Trophoblast cell (in vitro differentiated cells and primary cell): Measurements from ENCODE around the gene SLIT3.

Source experiments
- DNase-seq, 2 donors: peaks; one replicate each; pipeline ENCODE4 v3.0.0-alpha.2; 2016
- H2AFZ ChIP-seq: 2 replicates; pipeline ENCODE4 v1.6.1; 2013; ENCODE audit warnings: low read length, moderate library complexity, mild to moderate bottlenecking; ENCODE audit not compliant: insufficient read depth, poor library complexity
- H2AK5ac ChIP-seq: 2 replicates; pipeline ENCODE4 v1.6.1; 2013; ENCODE audit warnings: mild to moderate bottlenecking, low read length
- H2BK120ac ChIP-seq: 2 replicates; pipeline ENCODE4 v1.6.1; 2013; ENCODE audit warnings: low read length, mild to moderate bottlenecking, moderate library complexity; ENCODE audit not compliant: insufficient read depth, poor library complexity
- H2BK12ac ChIP-seq: 2 replicates; pipeline ENCODE4 v1.6.1; 2013; ENCODE audit warnings: mild to moderate bottlenecking, low read length, moderate library complexity
- H2BK5ac ChIP-seq: 2 replicates; pipeline ENCODE4 v1.6.1; 2013; ENCODE audit warnings: low read length, low read depth, moderate library complexity, mild to moderate bottlenecking; ENCODE audit not compliant: poor library complexity
- H3K14ac ChIP-seq: 2 replicates; pipeline ENCODE4 v1.6.1; 2013; ENCODE audit warnings: mild to moderate bottlenecking, low read length
- H3K18ac ChIP-seq: 2 replicates; pipeline ENCODE4 v1.6.1; 2013; ENCODE audit warnings: mild to moderate bottlenecking, low read length
- H3K23ac ChIP-seq: 2 replicates; pipeline ENCODE4 v1.6.1; 2013; ENCODE audit warnings: low read length
- H3K27ac ChIP-seq: 2 replicates; pipeline ENCODE4 v1.5.1; 2013; ENCODE audit warnings: low read depth, mild to moderate bottlenecking, inconsistent platforms, low read length, moderate library complexity
- H3K27me3 ChIP-seq: 2 replicates; pipeline ENCODE4 v1.6.1; 2013; ENCODE audit warnings: inconsistent platforms, mild to moderate bottlenecking, low read length, moderate library complexity; ENCODE audit not compliant: insufficient read depth
- H3K36me3 ChIP-seq, 2 experiments: 1 replicate in 1 of 2; 2 replicates in 1 of 2; pipeline ENCODE4 v1.6.1; 2013; ENCODE audit warnings: low read length in 2 of 2, mild to moderate bottlenecking in 2 of 2, moderate library complexity in 1 of 2; ENCODE audit not compliant: insufficient read depth in 2 of 2, control insufficient read depth in 1 of 2
- H3K4ac ChIP-seq: 2 replicates; pipeline ENCODE4 v1.6.1; 2013; ENCODE audit warnings: low read depth, mild to moderate bottlenecking, low read length, moderate library complexity
- H3K4me1 ChIP-seq, 2 experiments: 1 replicate in 1 of 2; 2 replicates in 1 of 2; pipeline ENCODE4 v1.6.1; 2013; ENCODE audit warnings: low read length in 2 of 2, mild to moderate bottlenecking in 2 of 2, moderate library complexity in 1 of 2; ENCODE audit not compliant: insufficient read depth in 2 of 2, control insufficient read depth in 1 of 2
- H3K4me2 ChIP-seq: 2 replicates; pipeline ENCODE4 v1.6.1; 2013; ENCODE audit warnings: inconsistent platforms, mild to moderate bottlenecking, low read length, moderate library complexity
- H3K4me3 ChIP-seq: 2 replicates; pipeline ENCODE4 v1.5.1; 2013; ENCODE audit warnings: mild to moderate bottlenecking, low read depth, low read length, inconsistent platforms
- H3K79me1 ChIP-seq: one replicate; pipeline ENCODE4 v1.6.1; 2013; ENCODE audit warnings: low read length
- H3K79me2 ChIP-seq: 2 replicates; pipeline ENCODE4 v1.6.1; 2013; ENCODE audit warnings: low read length, mild to moderate bottlenecking; ENCODE audit not compliant: control insufficient read depth, insufficient read depth, poor library complexity
- H3K9ac ChIP-seq: 2 replicates; pipeline ENCODE4 v1.6.1; 2013; ENCODE audit warnings: mild to moderate bottlenecking, low read length
- H3K9me3 ChIP-seq: 2 replicates; pipeline ENCODE4 v1.6.1; 2013; ENCODE audit warnings: low read depth, mild to moderate bottlenecking, control low read depth, inconsistent platforms, low read length; ENCODE audit not compliant: insufficient read depth
- H4K12ac ChIP-seq: 2 replicates; pipeline ENCODE4 v1.6.1; 2013; ENCODE audit warnings: low read depth, mild to moderate bottlenecking, low read length, moderate library complexity
- H4K8ac ChIP-seq: 2 replicates; pipeline ENCODE4 v1.6.1; 2013; ENCODE audit warnings: low read depth, mild to moderate bottlenecking, low read length, moderate library complexity
- H4K91ac ChIP-seq: one replicate; pipeline ENCODE4 v1.6.1; 2013; ENCODE audit warnings: low read depth, mild to moderate bottlenecking, low read length, moderate library complexity
- whole genome bisulfite sequencing: extraction: QIAGEN DNeasy Blood & Tissue Kit; methylation state at CpG from one replicate; pipeline ENCODE4 v1.1.7; 2013; ENCODE audit warnings: missing lambda C conversion rate; ENCODE audit not compliant: insufficient read length, insufficient coverage; ENCODE audit errors: extremely low coverage; 5-methylcytosine and 5-hydroxymethylcytosine counted together

The SLIT3 gene

GRCh38 chr5:169020102-169020501 lies 280.8 kb downstream of the SLIT3 start:
- H3K4ac ChIP-seq, result no peak overlapping the region
- WGBS, result no CpG with 5 or more reads among the region's 2 CpGs
- no peaks in the 10 kb centered on the region for H3K79me1 ChIP-seq
- H3K18ac ChIP-seq, result no peak overlapping the region
- no peak for DNase-seq
- H3K14ac ChIP-seq, result no peak overlapping the region
- no peak overlapping the region for H3K4me3 ChIP-seq
- no peak overlapping the region for H3K23ac ChIP-seq
- H3K9ac ChIP-seq, result no peak overlapping the region
- H4K91ac ChIP-seq, result no peak overlapping the region
- no peaks in the 10 kb centered on the region for H3K79me2 ChIP-seq
- no peaks in the 10 kb centered on the region for H3K27me3 ChIP-seq
- H4K12ac ChIP-seq, result no peak overlapping the region
- peak overlapping the region; percentile 45 for H3K4me2 ChIP-seq
- no peak overlapping the region for H2AK5ac ChIP-seq
- H2BK120ac ChIP-seq, result no peak overlapping the region
- H2BK5ac ChIP-seq, result no peak overlapping the region
- H3K9me3 ChIP-seq, result no peaks in the 10 kb centered on the region
- H3K27ac ChIP-seq, result no peak overlapping the region
- no peak overlapping the region for H4K8ac ChIP-seq
- peaks cover 0 to 3% of the 10 kb centered on the region in 2 experiments for H3K36me3 ChIP-seq
- peaks cover 0 to 5% of the 10 kb centered on the region in 2 experiments for H3K4me1 ChIP-seq
- H2AFZ ChIP-seq, result no peak overlapping the region
- no peak overlapping the region for H2BK12ac ChIP-seq

DNA sequence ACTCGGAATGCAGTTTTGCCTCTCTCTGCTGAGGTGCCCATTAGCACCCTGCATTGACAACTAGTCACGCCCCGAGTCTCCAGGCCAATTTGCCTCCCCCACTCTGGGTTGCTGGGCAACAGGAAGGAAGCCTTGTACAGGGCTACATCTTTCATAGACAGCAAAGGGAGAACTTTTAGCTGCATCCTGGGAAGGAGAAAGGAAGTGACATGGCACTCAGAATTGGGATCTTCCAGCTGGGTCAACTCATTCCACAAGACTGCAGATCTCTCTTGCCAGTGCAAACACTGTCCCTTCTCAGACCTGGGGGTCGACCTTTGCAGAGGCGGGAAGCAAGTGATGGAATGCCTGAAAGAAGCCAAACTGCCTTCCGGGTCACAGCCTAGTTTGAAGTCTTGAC lies 282.0 kb downstream of the SLIT3 start:
- Histone ChIP-seq H2AK5ac (no peak overlapping the region), H3K4ac (no peak overlapping the region), H3K36me3 (no peaks in the 10 kb centered on the region), H3K4me1 (peaks cover 0 to 5% of the 10 kb centered on the region in 2 experiments), H3K4me2 (no peak overlapping the region), H3K79me2 (no peaks in the 10 kb centered on the region), H2AFZ (no peak overlapping the region), H3K4me3 (no peak overlapping the region), H4K8ac (no peak overlapping the region), H3K23ac (no peak overlapping the region), H3K9ac (no peak overlapping the region), H2BK12ac (no peak overlapping the region), H2BK120ac (no peak overlapping the region), H3K27ac (no peak overlapping the region), H3K27me3 (no peaks in the 10 kb centered on the region), H3K14ac (no peak overlapping the region), H3K18ac (no peak overlapping the region), H2BK5ac (no peak overlapping the region), H3K79me1 (no peaks in the 10 kb centered on the region), H4K91ac (no peak overlapping the region), H3K9me3 (no peaks in the 10 kb centered on the region), H4K12ac (no peak overlapping the region)
- WGBS, result no CpG with 5 or more reads among the region's 6 CpGs
- DNase-seq, result no peak

GRCh38 chr5:169015991-169016390 lies 284.9 kb downstream of the SLIT3 start:
- Histone ChIP-seq H3K23ac (no peak overlapping the region), H3K4ac (no peak overlapping the region)
- no CpG with 5 or more reads among the region's 5 CpGs for WGBS

GRCh38 chr5:169013846-169014245 lies 287.1 kb downstream of the SLIT3 start:
- no peak for DNase-seq
- no peak overlapping the region for H3K9ac ChIP-seq
- no peaks in the 10 kb centered on the region for H3K9me3 ChIP-seq
- no peak overlapping the region for H3K14ac ChIP-seq
- WGBS, result no CpG with 5 or more reads among the region's 1 CpG
- H3K36me3 ChIP-seq, result peaks cover 0 to 2% of the 10 kb centered on the region in 2 experiments
- no peaks in the 10 kb centered on the region for H3K79me1 ChIP-seq
- no peak overlapping the region for H3K4me3 ChIP-seq
- H3K4me2 ChIP-seq, result no peak overlapping the region
- no peak overlapping the region for H2BK12ac ChIP-seq
- H4K8ac ChIP-seq, result no peak overlapping the region
- H3K23ac ChIP-seq, result no peak overlapping the region
- peaks cover 7 to 10% of the 10 kb centered on the region in 2 experiments for H3K4me1 ChIP-seq
- H2AK5ac ChIP-seq, result no peak overlapping the region
- H4K12ac ChIP-seq, result no peak overlapping the region
- H3K4ac ChIP-seq, result no peak overlapping the region
- no peak overlapping the region for H2AFZ ChIP-seq
- no peak overlapping the region for H3K18ac ChIP-seq
- H3K79me2 ChIP-seq, result no peaks in the 10 kb centered on the region
- H2BK5ac ChIP-seq, result no peak overlapping the region
- H3K27me3 ChIP-seq, result no peaks in the 10 kb centered on the region
- no peak overlapping the region for H4K91ac ChIP-seq
- H3K27ac ChIP-seq, result no peak overlapping the region
- H2BK120ac ChIP-seq, result no peak overlapping the region

More at GRCh38 chr5:169015991-169016390, 284.9 kb downstream of the SLIT3 start:
- no peak overlapping the region for H3K4me2 ChIP-seq
- H3K79me1 ChIP-seq, result no peaks in the 10 kb centered on the region
- no peak overlapping the region for H3K18ac ChIP-seq
- H2AFZ ChIP-seq, result no peak overlapping the region
- peaks cover 3 to 11% of the 10 kb centered on the region in 2 experiments for H3K4me1 ChIP-seq
- no peak overlapping the region for H3K14ac ChIP-seq
- no peaks in the 10 kb centered on the region for H3K79me2 ChIP-seq
- H4K8ac ChIP-seq, result no peak overlapping the region
- H3K36me3 ChIP-seq, result peaks cover 0 to 2% of the 10 kb centered on the region in 2 experiments
- H3K4me3 ChIP-seq, result no peak overlapping the region
- no peak overlapping the region for H2BK120ac ChIP-seq
- no peak overlapping the region for H2BK12ac ChIP-seq
- no peak overlapping the region for H2BK5ac ChIP-seq
- no peak overlapping the region for H3K9ac ChIP-seq
- no peak overlapping the region for H4K12ac ChIP-seq
- no peak overlapping the region for H2AK5ac ChIP-seq
- no peaks in the 10 kb centered on the region for H3K27me3 ChIP-seq
- no peak overlapping the region for H4K91ac ChIP-seq
- no peak overlapping the region for H3K27ac ChIP-seq
- DNase-seq, result no peak
- no peaks in the 10 kb centered on the region for H3K9me3 ChIP-seq
